WTC11 (cell line): Measurements from ENCODE around the gene NOXO1. TPM values are rescaled to one million over a fixed set of nuclear protein-coding genes. Genes with fewer than 3 reads are reported as not detected.

Experiments
- ATAC-seq: fragments of 200-7000 bp; cut with Tn5 transposase; 2 replicates; pipeline ENCODE4 v1.10.0; 2021; ENCODE audit warnings: mild to moderate bottlenecking, moderate library complexity
- CTCF ChIA-PET: fragments of 300-600 bp; sonication (Branson Sonifier 250); formaldehyde crosslinking; loops from one replicate; lab custom pipeline; 2021; ENCODE audit warnings: antibody characterized with exemption; lab: Charles Lee
- POLR2A ChIA-PET: fragments of 350-600 bp; sonication (Branson Sonifier 250); formaldehyde crosslinking; loops from one replicate; lab custom pipeline; 2021; ENCODE audit warnings: antibody characterized with exemption; lab: Charles Lee
- DNase-seq: peaks from one replicate; pipeline ENCODE4 v3.0.0; 2021; ENCODE audit warnings: low spot score
- H3K27ac Mint-ChIP-seq: 2 replicates; pipeline ENCODE4 v1.8.0; 2021; ENCODE audit warnings: mixed read lengths
- H3K27me3 Mint-ChIP-seq: 2 replicates; pipeline ENCODE4 v1.8.0; 2021; ENCODE audit warnings: low read depth, mild to moderate bottlenecking, moderate library complexity, mixed read lengths
- H3K36me3 Mint-ChIP-seq: 2 replicates; pipeline ENCODE4 v1.8.0; 2021; ENCODE audit warnings: mixed read lengths
- H3K4me1 Mint-ChIP-seq: 2 replicates; pipeline ENCODE4 v1.8.0; 2022; ENCODE audit warnings: mixed read lengths
- H3K4me3 Mint-ChIP-seq: 2 replicates; pipeline ENCODE4 v1.8.0; 2021; ENCODE audit warnings: mild to moderate bottlenecking, moderate library complexity, mixed read lengths
- H3K9me3 Mint-ChIP-seq: 2 replicates; pipeline ENCODE4 v1.8.0; 2021; ENCODE audit warnings: mixed read lengths
- ARID4B ChIP-seq: sonication (generic); formaldehyde crosslinking; IDR thresholded peaks from 2 replicates; pipeline ENCODE4 v1.8.0; 2023; ENCODE audit warnings: missing genetic modification reagents, mild to moderate bottlenecking, borderline replicate concordance
- CBFB ChIP-seq: sonication (generic); formaldehyde crosslinking; IDR thresholded peaks from 2 replicates; pipeline ENCODE4 v1.8.1; 2022; ENCODE audit warnings: mild to moderate bottlenecking, low read depth, missing genetic modification reagents
- CREB1 ChIP-seq: sonication (generic); formaldehyde crosslinking; IDR thresholded peaks from 2 replicates; pipeline ENCODE4 v1.8.0; 2023; ENCODE audit warnings: mild to moderate bottlenecking, missing genetic modification reagents
- ESRRA ChIP-seq: sonication (generic); formaldehyde crosslinking; IDR thresholded peaks from 2 replicates; pipeline ENCODE4 v1.8.1; 2022; ENCODE audit warnings: mild to moderate bottlenecking, missing genetic modification reagents, borderline replicate concordance
- FOXJ3 ChIP-seq: sonication (generic); formaldehyde crosslinking; IDR thresholded peaks from 2 replicates; pipeline ENCODE4 v1.9.0; 2021; ENCODE audit warnings: missing genetic modification reagents, mild to moderate bottlenecking, borderline replicate concordance
- FOXK1 ChIP-seq: sonication (generic); formaldehyde crosslinking; IDR thresholded peaks from 2 replicates; pipeline ENCODE4 v1.8.0; 2022; ENCODE audit warnings: mild to moderate bottlenecking, moderate library complexity, missing genetic modification reagents
- GABPB1 ChIP-seq: sonication (generic); formaldehyde crosslinking; IDR thresholded peaks from 2 replicates; pipeline ENCODE4 v1.8.1; 2023; ENCODE audit warnings: mild to moderate bottlenecking, missing genetic modification reagents
- NFATC4 ChIP-seq: fragments of 250-450 bp; sonication (Bioruptor Pico); IDR thresholded peaks from 2 replicates; pipeline ENCODE4 v1.9.0; 2021; ENCODE audit warnings: mild to moderate bottlenecking
- NFE2L1 ChIP-seq: sonication (generic); formaldehyde crosslinking; IDR thresholded peaks from 2 replicates; pipeline ENCODE4 v1.8.1; 2023; ENCODE audit warnings: missing genetic modification reagents
- NFYB ChIP-seq: sonication (generic); formaldehyde crosslinking; conservative IDR thresholded peaks from 2 replicates; pipeline ENCODE4 v1.8.0; 2022; ENCODE audit warnings: low read depth, missing genetic modification reagents
- NR2C2 ChIP-seq: sonication (generic); formaldehyde crosslinking; IDR thresholded peaks from 2 replicates; pipeline ENCODE4 v1.8.0; 2022; ENCODE audit warnings: mild to moderate bottlenecking, missing genetic modification reagents
- OVOL2 ChIP-seq: fragments of 250-450 bp; sonication (Bioruptor Pico); IDR thresholded peaks from 2 replicates; pipeline ENCODE4 v1.9.0; 2021; ENCODE audit warnings: mild to moderate bottlenecking, borderline replicate concordance
- PRDM15 ChIP-seq: sonication (generic); formaldehyde crosslinking; IDR thresholded peaks from 2 replicates; pipeline ENCODE4 v1.8.0; 2022; ENCODE audit warnings: missing genetic modification reagents
- PRRX2 ChIP-seq: fragments of 250-450 bp; sonication (Bioruptor Pico); IDR thresholded peaks from 2 replicates; pipeline ENCODE4 v1.8.0; 2021; ENCODE audit warnings: mild to moderate bottlenecking
- TP53 ChIP-seq: sonication (generic); formaldehyde crosslinking; IDR thresholded peaks from 2 replicates; pipeline ENCODE4 v1.8.1; 2023; ENCODE audit warnings: mild to moderate bottlenecking, missing genetic modification reagents
- USF2 ChIP-seq: sonication (generic); formaldehyde crosslinking; IDR thresholded peaks from 2 replicates; pipeline ENCODE4 v1.8.1; 2023; ENCODE audit warnings: mild to moderate bottlenecking, missing genetic modification reagents, moderate library complexity
- ZBTB43 ChIP-seq: sonication (generic); formaldehyde crosslinking; IDR thresholded peaks from 2 replicates; pipeline ENCODE4 v1.8.1; 2023; ENCODE audit warnings: mild to moderate bottlenecking, missing genetic modification reagents
- ZNF219 ChIP-seq: sonication (generic); formaldehyde crosslinking; IDR thresholded peaks from 2 replicates; pipeline ENCODE4 v1.8.0; 2023; ENCODE audit warnings: missing genetic modification reagents, mild to moderate bottlenecking, borderline replicate concordance
- ZNF532 ChIP-seq: fragments of 250-450 bp; sonication (Bioruptor Pico); IDR thresholded peaks from 2 replicates; pipeline ENCODE4 v1.9.0; 2021; ENCODE audit warnings: mild to moderate bottlenecking, borderline replicate concordance
- ZNF671 ChIP-seq: fragments of 250-450 bp; sonication (Bioruptor Pico); IDR thresholded peaks from 2 replicates; pipeline ENCODE4 v1.8.0; 2021; ENCODE audit warnings: mild to moderate bottlenecking
- total RNA-seq: library from RNA; stranded (reverse); gene quantifications from 3 replicates; pipeline ENCODE4 v1.2.3, GENCODE V29; 2021

NOXO1 gene
- total RNA-seq, 1 experiment from 2014 or later: 5.7 TPM

GRCh38 chr16:1990101-1990350 lies 8.8 kb upstream of the NOXO1 start (continued):
- TF ChIP-seq PRRX2 (CRISPR knock-in tag): no peak
- TF ChIP-seq, all 79 proteins: peak for 0

- no peaks in the 10 kb centered on the region for H3K9me3 Mint-ChIP-seq
- H3K36me3 Mint-ChIP-seq: peaks cover 5% of the 10 kb centered on the region; the same call in 1 of the 2 replicates
- H3K4me3 Mint-ChIP-seq: peak within 1 kb of the TSS; percentile 76
- peaks cover 25% of the 10 kb centered on the region for H3K4me1 Mint-ChIP-seq
- POLR2A ChIA-PET: no interaction called here
- no peak within 1 kb of the TSS for H3K27ac Mint-ChIP-seq
- peaks cover 24% of the 10 kb centered on the region for H3K27me3 Mint-ChIP-seq
- DNase-seq: peak; percentile 54
- no peak; the same call in none of the 2 replicates for ATAC-seq
- CTCF ChIA-PET: interaction anchor here (1.1 to 6.4 kb wide), 2 partner anchors 14 to 60 kb away, joined by 3 to 59 read pairs; no protein-coding TSS in a partner anchor
- TF ChIP-seq TP53 (CRISPR knock-in tag) (0 out of 2 replicates have a peak, but pooled peaks have one; percentile 33), NFE2L1 (CRISPR knock-in tag) (no peak), ARID4B (CRISPR knock-in tag) (no peak), NR2C2 (CRISPR knock-in tag) (no peak), NFYB (CRISPR knock-in tag) (no peak; the same call in 1 of the 2 replicates), CBFB (CRISPR knock-in tag) (0 out of 2 replicates have a peak, but pooled peaks have one; percentile 35), ZNF219 (CRISPR knock-in tag) (no peak), NFATC4 (CRISPR knock-in tag) (no peak), OVOL2 (CRISPR knock-in tag) (no peak), ZNF671 (CRISPR knock-in tag) (no peak), ZNF532 (CRISPR knock-in tag) (no peak), PRDM15 (CRISPR knock-in tag) (no peak), CREB1 (no peak), FOXK1 (CRISPR knock-in tag) (no peak), FOXJ3 (CRISPR knock-in tag) (no peak), GABPB1 (CRISPR knock-in tag) (no peak), ESRRA (CRISPR knock-in tag) (no peak), ZBTB43 (no peak), USF2 (no peak)
Measured at GRCh38 chr16:1989209-1990100, 8.2 kb upstream of the NOXO1 start, which contains the start of gene SYNGR3. TSS of gene SYNGR3 (plus strand) at chr16:1989970. CDS start at chr16:1990103, 133 bp downstream.
